Fibroblast of lung (primary cell): ENCODE results near the gene FBXL17. TPM values are rescaled to one million over a fixed set of nuclear protein-coding genes. Genes with fewer than 3 reads are reported as not detected.

ENCODE experiments used
- DNase-seq, 2 donors: peaks; one replicate each; pipeline versions ENCODE4 v3.0.0 to v3.0.0-alpha.2; 2010; ENCODE audit warnings: low read depth in 2 of 2
- H2AFZ ChIP-seq: 2 replicates; pipeline ENCODE4 v1.5.1; 2012; ENCODE audit warnings: low read length, control low read depth, inconsistent platforms
- H3K27ac ChIP-seq: 2 replicates; pipeline ENCODE4 v1.5.1; 2011; ENCODE audit warnings: low read length, control low read depth; ENCODE audit not compliant: insufficient read depth
- H3K27me3 ChIP-seq: 2 replicates; pipeline ENCODE4 v1.5.1; 2011; ENCODE audit warnings: mild to moderate bottlenecking, low read length; ENCODE audit not compliant: control insufficient read depth, insufficient read depth
- H3K36me3 ChIP-seq: 2 replicates; pipeline ENCODE4 v1.5.1; 2011; ENCODE audit warnings: low read length; ENCODE audit not compliant: control insufficient read depth, insufficient read depth
- H3K4me1 ChIP-seq: 2 replicates; pipeline ENCODE4 v1.5.1; 2011; ENCODE audit warnings: low read length; ENCODE audit not compliant: control insufficient read depth, insufficient read depth; ENCODE audit errors: extremely low read depth
- H3K4me2 ChIP-seq: 2 replicates; pipeline ENCODE4 v1.5.1; 2011; ENCODE audit warnings: low read length, control low read depth; ENCODE audit not compliant: insufficient read depth; ENCODE audit errors: extremely low read depth
- H3K4me3 ChIP-seq, 4 experiments: fragments of 200-600 bp in 1 of 4; sonication (generic) in 1 of 4; replicated peaks in 1 of 4; 2 replicates each; pipeline ENCODE4 v1.5.1; 2011 to 2016; ENCODE audit warnings: low read length in 4 of 4, low read depth in 3 of 4, mild to moderate bottlenecking in 3 of 4, control low read depth in 2 of 4, inconsistent platforms in 1 of 4, mixed read lengths in 1 of 4; ENCODE audit not compliant: insufficient read depth in 1 of 4; ENCODE audit errors: control extremely low read depth in 1 of 4
- H3K79me2 ChIP-seq: 2 replicates; pipeline ENCODE4 v1.5.1; 2012; ENCODE audit warnings: mild to moderate bottlenecking, low read length, inconsistent platforms; ENCODE audit not compliant: control insufficient read depth, insufficient read depth
- H3K9ac ChIP-seq: 2 replicates; pipeline ENCODE4 v1.5.1; 2011; ENCODE audit warnings: mild to moderate bottlenecking, low read length, control low read depth; ENCODE audit not compliant: insufficient read depth
- H3K9me3 ChIP-seq: 2 replicates; pipeline ENCODE4 v1.5.1; 2012; ENCODE audit warnings: low read depth, low read length; ENCODE audit not compliant: control insufficient read depth, insufficient read depth
- H4K20me1 ChIP-seq: 2 replicates; pipeline ENCODE4 v1.5.1; 2011; ENCODE audit warnings: low read length; ENCODE audit not compliant: control insufficient read depth, insufficient read depth; ENCODE audit errors: extremely low read depth
- EZH2 ChIP-seq: IDR thresholded peaks from 2 replicates; pipeline ENCODE4 v1.5.1; 2012; ENCODE audit warnings: low read length, control low read depth, mild to moderate bottlenecking; ENCODE audit errors: missing control alignments
- polyA plus RNA-seq, 2 donors: library from polyadenylated mRNA; depleted of rRNA in 1 of 2; stranded (reverse) in 1 of 2; unstranded in 1 of 2; fragments of >200 nt; gene quantifications; 2 replicates each; pipeline ENCODE4 v1.2.1, GENCODE V29; 2011 to 2012; ENCODE audit warnings: missing spikeins in 1 of 2
- total RNA-seq: library from RNA; depleted of rRNA; stranded (reverse); fragments of >200 nt; gene quantifications from 2 replicates; pipeline ENCODE4 v1.2.1, GENCODE V29; 2014
- TF ChIP-seq, protein P1 (sequence below), 2 donors: IDR thresholded peaks in 1 of 2; conservative IDR thresholded peaks in 1 of 2; 1 replicate in 1 of 2; 2 replicates in 1 of 2; pipeline ENCODE4 v1.5.1; 2011 to 2012; ENCODE audit warnings: low read length in 2 of 2, control low read depth in 1 of 2, inconsistent platforms in 1 of 2, low read depth in 1 of 2, mild to moderate bottlenecking in 1 of 2

The FBXL17 gene
- total and polyA plus RNA-seq, 2 donors (not counting 1 experiment from before 2014, with no cell fraction given) = 7.1 to 8.3 TPM

- no peak for DNase-seq
- TF ChIP-seq EZH2 = no peak
- TF ChIP-seq, protein P1, sequence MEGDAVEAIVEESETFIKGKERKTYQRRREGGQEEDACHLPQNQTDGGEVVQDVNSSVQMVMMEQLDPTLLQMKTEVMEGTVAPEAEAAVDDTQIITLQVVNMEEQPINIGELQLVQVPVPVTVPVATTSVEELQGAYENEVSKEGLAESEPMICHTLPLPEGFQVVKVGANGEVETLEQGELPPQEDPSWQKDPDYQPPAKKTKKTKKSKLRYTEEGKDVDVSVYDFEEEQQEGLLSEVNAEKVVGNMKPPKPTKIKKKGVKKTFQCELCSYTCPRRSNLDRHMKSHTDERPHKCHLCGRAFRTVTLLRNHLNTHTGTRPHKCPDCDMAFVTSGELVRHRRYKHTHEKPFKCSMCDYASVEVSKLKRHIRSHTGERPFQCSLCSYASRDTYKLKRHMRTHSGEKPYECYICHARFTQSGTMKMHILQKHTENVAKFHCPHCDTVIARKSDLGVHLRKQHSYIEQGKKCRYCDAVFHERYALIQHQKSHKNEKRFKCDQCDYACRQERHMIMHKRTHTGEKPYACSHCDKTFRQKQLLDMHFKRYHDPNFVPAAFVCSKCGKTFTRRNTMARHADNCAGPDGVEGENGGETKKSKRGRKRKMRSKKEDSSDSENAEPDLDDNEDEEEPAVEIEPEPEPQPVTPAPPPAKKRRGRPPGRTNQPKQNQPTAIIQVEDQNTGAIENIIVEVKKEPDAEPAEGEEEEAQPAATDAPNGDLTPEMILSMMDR (conservative IDR thresholded peaks at IDR 0.05 in 1 of 2, IDR thresholded peaks at IDR 0.05 in 1 of 2; ENCODE audit: low read depth in 1 of 2, low read length in 2 of 2) = no peak
- H3K9ac ChIP-seq = no peak overlapping the region
Measured at GRCh38 chr5:108145351-108145750, 236.5 kb downstream of the FBXL17 start.

DNA sequence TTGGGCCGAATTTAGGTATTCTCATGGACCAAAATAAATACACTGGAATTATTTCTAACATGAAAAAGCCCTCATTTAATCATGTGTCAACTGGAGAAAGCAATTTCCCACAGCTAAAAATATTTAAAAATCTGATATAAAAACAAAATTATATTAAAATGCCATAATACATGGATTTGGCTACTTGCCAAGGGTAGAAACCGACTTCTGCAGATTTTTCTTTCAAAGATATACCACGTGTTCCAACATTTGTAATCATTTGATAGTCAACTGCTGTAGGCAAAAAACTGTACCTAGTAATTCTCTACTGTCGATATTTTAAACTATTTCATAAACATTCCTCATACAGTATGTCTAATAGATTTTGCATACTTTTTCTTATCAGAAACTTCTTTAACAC is 237.6 kb downstream of the FBXL17 start:
- Histone ChIP-seq H3K27ac (no peak overlapping the region), H3K4me2 (no peak overlapping the region), H2AFZ (no peak overlapping the region), H3K36me3 (no peaks in the 10 kb centered on the region), H3K4me3 (no peak overlapping the region), H3K9ac (no peak overlapping the region), H4K20me1 (no peaks in the 10 kb centered on the region), H3K4me1 (no peaks in the 10 kb centered on the region), H3K9me3 (no peaks in the 10 kb centered on the region), H3K27me3 (no peaks in the 10 kb centered on the region), H3K79me2 (no peaks in the 10 kb centered on the region)
- TF ChIP-seq, protein P1 (conservative IDR thresholded peaks at IDR 0.05 in 1 of 2, IDR thresholded peaks at IDR 0.05 in 1 of 2; ENCODE audit: low read depth in 1 of 2, low read length in 2 of 2) = no peak
- no peak for TF ChIP-seq EZH2
- DNase-seq = peak in 1 of 2 donors; percentile 5

More at GRCh38 chr5:108145351-108145750, 236.5 kb downstream of the FBXL17 start:
- no peaks in the 10 kb centered on the region for H3K9me3 ChIP-seq
- H2AFZ ChIP-seq = no peak overlapping the region
- no peak overlapping the region for H3K4me3 ChIP-seq
- H4K20me1 ChIP-seq = no peaks in the 10 kb centered on the region
- no peaks in the 10 kb centered on the region for H3K4me1 ChIP-seq
- no peaks in the 10 kb centered on the region for H3K36me3 ChIP-seq
- H3K4me2 ChIP-seq = no peak overlapping the region
- H3K27ac ChIP-seq = no peak overlapping the region
- H3K79me2 ChIP-seq = no peaks in the 10 kb centered on the region
- H3K27me3 ChIP-seq = no peaks in the 10 kb centered on the region

GRCh38 chr5:108143581-108143980 is 238.3 kb downstream of the FBXL17 start:
- H3K9ac ChIP-seq = no peak overlapping the region
- DNase-seq = peak; percentile 14 to 81
- H3K79me2 ChIP-seq = no peaks in the 10 kb centered on the region
- TF ChIP-seq EZH2 = no peak
- TF ChIP-seq, protein P1 (conservative IDR thresholded peaks at IDR 0.05 in 1 of 2, IDR thresholded peaks at IDR 0.05 in 1 of 2; ENCODE audit: low read depth in 1 of 2, low read length in 2 of 2) = no peak
- H3K27ac ChIP-seq = no peak overlapping the region
- no peaks in the 10 kb centered on the region for H3K27me3 ChIP-seq
- H2AFZ ChIP-seq = no peak overlapping the region
- no peaks in the 10 kb centered on the region for H4K20me1 ChIP-seq
- no peak overlapping the region for H3K4me2 ChIP-seq
- H3K9me3 ChIP-seq = no peaks in the 10 kb centered on the region
- no peaks in the 10 kb centered on the region for H3K4me1 ChIP-seq
- H3K36me3 ChIP-seq = no peaks in the 10 kb centered on the region
- no peak overlapping the region for H3K4me3 ChIP-seq
